GM19023 (cell line): Measurements from ENCODE around the gene SORCS1.
A peak's percentile ranks its signal among the peaks of the same experiment; 100 is the strongest.

Experiments
- ATAC-seq: cut with Tn5 transposase; IDR thresholded peaks from one replicate; pipeline ENCODE4 v1.9.1; 2021; ENCODE audit warnings: mild to moderate bottlenecking, moderate library complexity; ENCODE audit not compliant: unreplicated experiment

Gene SORCS1

DNA sequence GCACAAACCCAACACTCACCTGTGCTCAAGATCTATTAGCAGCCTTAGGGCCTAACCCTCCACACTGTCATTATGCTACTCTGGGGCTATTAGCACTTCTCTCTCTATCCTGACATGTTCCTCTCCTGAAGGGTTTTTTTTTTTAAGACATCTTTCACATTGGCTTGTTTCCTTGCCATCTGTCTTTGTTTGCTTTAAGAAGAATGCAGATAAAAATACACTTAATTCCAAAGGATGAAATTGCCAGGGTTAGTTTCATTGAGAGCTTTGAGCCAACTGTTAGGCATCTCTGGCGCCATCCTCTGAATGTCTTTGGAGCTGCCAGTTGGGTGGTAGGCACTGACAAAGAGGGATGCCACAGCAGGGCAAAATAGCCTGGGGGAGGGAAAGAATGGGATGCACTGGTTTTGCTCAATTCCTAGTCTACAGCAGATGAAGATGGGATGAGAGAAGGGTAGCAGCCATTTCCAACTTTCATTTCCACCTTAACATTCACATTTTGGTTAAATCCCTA lies 399.2 kb downstream of the SORCS1 start:
- ATAC-seq, result no peak

DNA sequence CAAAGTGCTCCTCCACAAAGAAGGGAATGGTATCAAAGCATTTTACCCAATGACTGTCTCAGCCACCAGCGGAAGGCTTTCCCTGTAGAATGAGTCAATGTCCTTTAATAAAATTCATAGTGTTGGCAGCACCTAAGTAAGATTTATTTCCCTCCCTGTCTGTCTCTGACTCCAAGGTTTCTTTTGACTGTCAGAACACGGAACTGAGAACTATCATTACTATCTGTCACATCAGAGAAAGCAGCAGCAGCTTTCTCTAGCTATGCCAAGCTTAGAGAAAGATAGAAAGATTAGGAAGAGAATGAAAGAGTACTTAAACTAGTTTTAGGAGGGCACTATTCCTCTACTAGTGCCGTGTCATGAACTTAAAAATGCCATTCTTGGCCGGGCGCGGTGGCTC lies 400.1 kb downstream of the SORCS1 start:
- no peak for ATAC-seq

DNA sequence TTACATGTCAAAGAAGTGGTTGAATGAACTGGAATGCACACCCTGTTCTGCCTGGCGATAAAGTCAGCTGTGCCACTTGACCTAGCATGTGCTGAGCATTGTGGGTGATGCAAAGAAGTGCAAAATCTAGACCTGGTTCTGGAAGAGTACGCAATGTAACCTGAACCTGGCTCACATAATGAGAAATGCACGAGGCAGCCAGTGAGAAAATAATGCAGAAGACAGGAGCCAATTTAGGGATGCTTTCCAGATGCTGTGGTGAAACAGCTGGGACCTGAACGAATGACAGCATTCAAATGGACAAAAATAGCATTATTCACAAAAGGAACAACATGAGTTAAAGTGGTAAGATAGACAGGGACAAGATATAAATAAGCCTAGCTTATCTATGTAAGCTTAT lies 402.6 kb downstream of the SORCS1 start:
- no peak for ATAC-seq

DNA sequence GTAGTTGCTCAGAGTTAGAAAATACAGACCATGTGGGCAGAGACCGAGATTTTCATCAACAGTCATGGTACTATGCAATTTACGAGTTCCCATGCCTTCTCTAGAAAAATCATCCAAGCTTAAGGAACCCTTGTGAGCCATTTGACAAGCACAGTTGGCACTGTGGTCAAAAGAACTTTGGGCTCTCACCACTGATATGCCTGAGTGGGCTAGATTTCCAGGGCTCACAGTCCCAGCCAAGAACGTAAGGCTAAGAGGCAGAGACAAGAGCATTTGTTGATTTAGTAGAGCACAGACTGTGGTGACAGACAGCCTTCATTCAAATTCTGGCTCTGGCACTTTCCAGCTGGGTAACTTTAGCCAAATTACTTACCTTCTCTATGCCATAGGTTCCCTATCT lies 407.0 kb downstream of the SORCS1 start:
- no peak for ATAC-seq

DNA sequence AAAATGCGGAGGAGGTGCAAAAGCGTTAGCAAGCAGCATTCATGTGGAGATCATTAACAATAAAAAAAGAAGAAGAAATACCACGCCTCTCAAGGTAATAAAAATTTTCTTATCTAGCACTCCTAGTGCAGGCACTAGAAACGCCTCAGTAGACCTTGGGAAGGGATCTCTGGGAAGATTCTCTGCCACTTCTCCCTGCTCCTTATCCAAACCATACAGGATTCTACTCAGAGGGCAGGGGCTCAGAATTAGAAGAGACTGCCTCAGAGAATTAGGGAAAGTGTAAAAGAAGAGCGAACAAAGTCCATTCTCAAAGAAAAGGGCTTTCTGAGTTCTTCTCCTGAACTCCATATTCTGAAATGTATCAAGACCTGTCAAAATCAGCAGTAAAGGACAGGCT lies 413.4 kb downstream of the SORCS1 start:
- no peak for ATAC-seq

DNA sequence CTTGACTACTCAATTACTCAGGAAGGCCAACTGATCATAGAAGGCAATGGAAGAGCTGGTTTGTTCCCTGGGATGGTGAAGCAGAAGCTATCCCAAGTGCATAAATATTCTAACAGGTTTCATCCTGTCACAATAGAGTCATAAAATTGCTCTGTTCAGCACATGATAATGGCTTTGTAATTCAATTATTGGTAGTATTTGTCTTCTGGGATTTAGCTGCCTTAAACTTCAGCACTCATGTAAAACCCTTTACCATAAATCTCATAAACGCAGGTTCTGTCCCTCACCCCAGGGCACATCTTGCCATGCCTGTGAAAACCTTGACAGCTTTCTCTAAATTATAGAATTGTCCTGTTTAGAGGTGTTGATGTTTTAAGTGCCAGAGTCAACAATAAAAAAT lies 417.6 kb downstream of the SORCS1 start:
- no peak for ATAC-seq

DNA sequence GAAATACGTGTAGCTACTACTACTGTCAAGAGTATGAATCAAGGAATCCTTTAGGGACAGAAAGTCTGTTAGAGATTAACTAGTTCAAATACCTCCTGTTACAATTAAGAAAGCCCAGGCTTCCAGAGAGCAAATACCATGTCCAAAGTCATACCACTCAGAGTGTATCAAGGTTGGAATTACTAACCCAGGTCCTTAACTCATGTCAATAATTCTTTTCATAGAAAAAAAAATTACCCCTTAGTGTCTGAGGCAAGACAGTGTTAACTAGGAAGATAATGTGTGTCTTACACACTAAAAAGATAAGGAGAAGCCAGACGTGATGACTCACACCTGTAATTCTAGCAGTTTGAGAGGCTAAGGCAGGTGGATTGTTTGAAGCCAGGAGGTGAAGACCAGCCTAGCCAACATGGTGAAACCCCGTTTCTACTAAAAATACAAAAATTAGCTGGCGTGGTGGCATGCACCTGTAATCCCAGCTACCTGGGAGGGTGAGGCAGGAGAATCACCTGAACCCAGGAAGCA lies 423.4 kb downstream of the SORCS1 start:
- ATAC-seq, result no peak

DNA sequence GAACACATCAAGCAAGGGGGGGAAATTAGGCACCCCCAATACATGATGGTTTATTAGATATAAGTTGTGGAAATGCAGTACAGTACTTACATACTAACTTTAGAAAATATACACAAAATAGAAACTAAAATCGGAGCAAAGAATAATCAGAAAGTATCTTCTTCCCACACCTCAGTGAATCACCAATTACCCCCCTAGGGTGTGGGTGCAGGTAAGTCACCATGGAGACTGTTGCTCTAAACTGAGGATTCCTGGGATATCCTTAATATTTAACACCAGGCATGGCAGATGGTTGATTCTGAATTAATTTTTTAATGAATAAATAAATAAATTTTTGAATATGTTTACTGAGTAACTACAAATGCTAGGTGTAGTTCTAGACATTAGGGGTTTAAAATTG lies 424.4 kb downstream of the SORCS1 start:
- ATAC-seq, result no peak

DNA sequence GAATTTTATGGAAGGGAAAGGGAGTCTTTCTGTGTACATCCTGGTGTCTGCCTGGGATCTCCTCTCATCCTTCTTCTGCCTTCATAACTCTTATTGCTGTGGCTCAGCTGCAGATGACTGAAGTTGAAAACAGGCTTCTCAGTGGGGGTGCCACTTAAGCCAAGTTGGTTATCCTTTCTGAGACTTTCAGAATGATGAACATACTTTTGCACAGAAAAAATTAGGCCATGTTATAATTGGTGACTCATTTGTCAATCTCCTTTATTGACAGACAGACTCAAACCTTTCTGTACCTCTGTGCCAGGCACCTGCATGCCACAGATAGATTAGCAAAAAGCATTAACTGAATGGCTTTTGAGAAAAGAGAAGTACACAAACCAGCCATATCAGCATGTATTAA lies 430.3 kb downstream of the SORCS1 start:
- ATAC-seq, result no peak

DNA sequence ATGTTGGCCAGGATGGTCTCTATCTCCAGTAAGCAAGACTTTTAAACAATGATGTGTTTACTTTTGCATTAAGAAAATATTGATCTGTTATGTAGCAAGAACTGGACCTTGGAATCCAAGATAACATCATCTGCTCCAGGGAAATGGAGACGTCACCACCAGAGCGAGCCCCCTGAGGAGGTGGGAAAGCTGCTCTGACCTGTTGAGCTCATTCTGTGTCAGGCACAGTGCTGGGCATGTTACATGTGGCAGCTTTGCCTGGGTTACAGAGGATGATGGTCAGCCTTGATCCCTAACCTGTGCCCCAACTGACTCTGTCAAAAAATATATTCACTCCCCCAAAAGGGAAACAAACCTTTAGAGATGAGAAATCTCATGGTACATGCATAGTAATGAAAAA lies 436.3 kb downstream of the SORCS1 start:
- no peak for ATAC-seq

DNA sequence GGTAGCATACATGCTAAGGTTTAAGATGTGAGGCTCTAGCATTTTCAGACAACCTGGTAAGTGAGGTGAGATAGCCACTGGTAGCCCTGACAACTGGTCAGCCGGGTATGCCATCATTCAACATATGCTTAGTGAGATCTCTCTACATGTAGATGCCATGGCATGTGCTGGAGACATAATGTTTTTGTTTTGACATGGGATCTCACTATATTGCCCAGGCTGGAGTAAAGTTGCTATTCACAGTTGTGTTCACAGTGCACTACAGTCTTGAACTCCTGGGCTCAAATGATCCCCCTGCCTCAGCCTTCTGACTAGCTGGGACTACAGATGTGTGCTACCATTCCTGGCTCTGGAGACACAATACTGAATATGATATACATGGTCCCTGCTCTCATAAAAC lies 437.3 kb downstream of the SORCS1 start:
- ATAC-seq, result no peak

DNA sequence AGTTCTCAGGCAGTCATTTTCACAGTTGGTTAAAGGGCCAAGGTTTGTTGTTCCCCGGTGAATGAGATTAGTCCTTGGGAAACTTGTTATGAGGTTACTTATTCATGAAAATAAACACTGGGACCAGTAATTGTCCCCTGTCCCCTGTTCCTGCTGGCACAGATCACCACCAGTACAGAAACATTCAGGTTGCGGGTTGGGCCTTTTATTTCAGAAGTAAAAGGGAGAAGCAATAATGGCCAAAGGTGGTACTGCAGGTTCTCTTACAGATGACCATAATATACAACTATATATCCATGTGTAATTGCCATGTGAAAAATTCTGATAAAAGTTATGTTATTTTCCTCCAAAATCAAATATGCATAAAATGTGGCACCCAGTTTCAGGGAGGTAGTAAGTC lies 442.0 kb downstream of the SORCS1 start:
- ATAC-seq, result no peak

DNA sequence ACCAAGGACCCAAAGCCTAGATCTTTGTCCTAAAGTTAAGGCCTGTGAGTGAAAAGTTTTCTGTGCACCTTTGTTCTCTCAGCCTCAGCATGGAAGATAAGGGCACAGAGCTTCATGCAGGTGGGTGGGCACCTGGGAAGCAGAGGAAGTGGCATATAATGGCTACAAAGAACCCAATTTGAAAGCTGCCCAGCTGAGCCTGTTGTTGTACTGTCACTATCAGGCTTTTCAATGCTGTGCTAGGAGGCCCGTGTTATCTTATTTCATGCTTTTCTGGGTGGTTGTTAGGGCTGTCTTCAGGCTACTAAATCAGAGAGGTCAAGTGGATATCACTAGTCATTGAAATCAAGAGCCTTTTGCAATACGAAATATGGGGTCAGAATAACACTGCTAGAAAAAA lies 443.8 kb downstream of the SORCS1 start:
- ATAC-seq, result no peak

DNA sequence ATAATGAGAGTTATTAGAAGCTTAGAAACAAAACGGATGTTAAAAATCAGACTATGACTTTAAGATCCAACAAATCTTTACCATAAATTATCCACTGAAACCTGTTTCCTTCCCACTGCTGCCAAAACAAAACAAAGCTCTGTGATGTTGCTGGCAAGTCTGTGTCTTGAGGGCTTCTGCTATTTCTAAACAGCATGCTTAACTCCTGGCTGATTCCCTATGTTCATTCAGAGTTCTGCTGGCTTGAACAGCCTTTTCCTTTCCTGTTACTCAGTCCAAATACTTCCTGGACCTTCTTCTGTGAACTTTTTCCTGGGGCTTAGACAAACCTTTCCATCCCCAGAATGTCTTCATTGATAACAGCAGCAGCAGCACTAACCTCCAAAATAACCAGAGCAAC lies 448.1 kb downstream of the SORCS1 start:
- ATAC-seq, result no peak

DNA sequence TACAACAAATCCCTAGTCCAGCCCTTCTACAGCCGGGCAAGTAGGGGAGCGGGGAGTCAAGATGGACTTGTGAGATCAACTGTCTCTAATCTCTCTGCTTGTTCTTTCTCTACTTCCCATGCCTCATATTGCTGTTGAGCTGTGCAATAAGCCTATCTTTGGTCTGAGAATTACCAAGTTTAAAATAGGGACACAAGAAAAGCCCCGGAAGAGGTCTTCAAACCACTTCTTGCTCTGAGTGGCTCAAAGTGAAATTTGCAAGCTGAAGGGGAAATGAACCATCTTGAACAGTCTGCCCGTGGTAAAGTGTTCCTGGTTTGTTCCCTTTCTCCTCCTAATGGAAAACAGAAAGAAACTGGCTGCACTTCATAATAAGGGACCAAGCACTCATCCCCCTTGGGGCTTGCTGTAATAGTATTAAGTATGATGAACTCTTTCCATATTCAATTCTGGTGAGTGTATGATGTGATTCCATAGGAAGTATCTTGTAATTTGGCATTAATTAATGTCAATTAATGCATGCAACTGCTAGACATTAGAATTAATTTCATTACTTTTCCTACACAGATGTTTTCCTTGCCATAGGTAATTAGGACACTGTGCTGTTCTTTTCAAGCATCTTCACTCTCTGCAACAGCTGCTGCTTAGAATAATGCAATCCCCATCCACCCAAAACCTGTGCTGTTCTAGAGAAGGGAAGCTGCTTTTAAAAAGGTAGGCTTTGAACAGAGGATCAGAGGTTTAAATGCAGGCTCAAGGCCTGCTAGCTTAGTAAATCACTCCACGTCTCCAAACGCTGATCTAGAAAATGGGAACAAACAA lies 449.6 kb downstream of the SORCS1 start:
- no peak for ATAC-seq

DNA sequence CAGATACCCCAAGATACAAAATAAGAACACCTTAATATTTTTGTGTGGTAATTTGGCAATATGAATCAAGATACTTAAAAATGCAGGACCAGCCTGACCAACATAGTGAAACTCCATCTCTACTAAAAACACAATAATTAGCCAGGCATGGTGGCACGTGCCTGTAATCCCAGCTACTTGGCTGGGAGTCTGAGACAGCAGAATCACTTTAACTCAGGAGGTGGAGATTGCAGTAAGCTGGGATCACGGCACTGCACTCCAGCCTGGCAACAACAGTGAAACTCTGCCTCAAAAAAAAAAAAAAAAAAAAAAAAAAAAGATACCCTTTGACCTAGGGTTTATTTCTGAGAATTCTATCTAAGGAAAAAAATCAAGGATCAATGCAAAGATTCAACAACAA lies 450.7 kb downstream of the SORCS1 start:
- no peak for ATAC-seq

DNA sequence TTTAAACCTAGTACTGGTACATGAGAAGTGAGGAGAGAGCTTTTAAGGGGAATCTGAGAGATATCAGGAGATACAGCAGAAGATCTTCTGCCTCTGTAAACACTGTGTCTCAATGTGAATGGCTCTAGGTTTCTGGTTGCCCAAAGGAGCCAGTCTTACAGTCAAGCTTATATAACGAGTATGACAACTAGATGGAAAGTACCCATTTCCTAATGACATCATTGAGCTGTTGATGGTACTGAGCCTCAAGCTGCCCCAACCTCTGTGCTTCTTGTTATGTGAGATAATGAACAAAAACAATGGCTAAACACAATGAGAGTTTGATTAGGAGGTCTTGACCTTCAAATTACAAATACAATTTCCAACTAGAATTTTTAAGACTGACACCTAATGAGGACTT lies 451.5 kb downstream of the SORCS1 start:
- ATAC-seq, result no peak

DNA sequence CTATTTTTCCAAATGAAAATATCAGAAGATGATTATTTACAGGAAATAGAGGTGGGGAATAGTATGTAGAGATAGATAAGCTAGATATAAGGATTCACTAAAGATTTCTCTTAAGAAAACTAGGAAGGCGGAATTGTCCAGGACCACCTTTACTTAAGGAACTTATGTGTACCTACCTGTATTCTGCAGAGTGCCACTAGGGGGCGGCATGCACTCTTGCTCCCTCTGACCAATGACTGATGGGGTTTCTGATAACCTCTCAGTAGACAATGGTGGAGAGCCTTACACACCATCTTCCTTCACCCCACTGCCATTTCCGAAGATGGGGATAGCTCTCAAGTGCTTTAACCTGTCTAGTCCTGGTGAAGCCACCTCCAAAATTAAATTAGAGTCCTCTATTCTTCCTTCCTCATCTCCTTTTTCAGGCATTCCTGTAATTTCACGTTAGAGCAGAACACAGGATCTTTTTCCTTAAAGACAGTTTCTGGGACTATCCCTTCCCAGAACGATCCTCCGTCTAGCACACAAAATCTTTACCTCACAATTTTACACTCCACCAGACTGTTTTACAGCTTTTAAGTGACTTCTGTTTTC lies 453.1 kb downstream of the SORCS1 start:
- peak; percentile 81 for ATAC-seq

DNA sequence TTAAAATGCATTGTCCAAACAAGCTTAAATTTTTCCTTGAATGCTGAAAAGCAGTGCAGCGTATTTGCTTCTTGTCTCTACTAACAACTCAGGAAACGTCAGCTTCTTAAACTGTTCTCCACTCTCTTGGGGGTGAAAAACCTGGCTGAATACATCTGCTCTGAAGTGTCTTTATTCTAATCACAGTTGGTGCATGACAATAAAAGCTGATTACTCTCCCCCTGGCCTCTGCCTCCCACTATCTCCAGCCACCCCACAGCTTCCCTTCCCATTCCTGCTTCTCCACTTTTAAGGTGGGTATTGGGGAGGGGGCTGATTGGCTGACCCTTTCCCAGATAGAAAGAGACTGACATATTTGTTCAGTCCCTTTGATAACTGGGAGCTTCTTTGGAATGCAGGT lies 456.0 kb downstream of the SORCS1 start:
- ATAC-seq, result no peak

DNA sequence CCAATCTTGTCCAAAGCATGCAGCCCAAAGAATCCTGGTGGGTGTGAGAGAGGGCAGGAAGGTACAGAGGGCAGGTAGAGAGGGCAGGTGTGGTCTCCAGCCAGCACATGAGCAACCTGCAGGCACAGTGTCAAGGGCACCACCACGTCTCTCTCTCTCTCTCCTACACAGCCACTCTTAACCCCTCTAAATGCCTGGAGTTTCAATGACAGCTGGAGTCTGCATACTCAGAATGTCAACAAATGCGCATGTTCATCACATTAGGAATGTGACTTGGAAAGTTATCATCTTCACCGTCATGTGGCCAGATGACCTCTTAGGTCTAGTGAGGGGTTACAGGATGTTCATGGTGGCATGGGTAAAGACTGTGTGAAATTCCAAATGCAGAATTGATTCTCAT lies 456.8 kb downstream of the SORCS1 start:
- no peak for ATAC-seq

DNA sequence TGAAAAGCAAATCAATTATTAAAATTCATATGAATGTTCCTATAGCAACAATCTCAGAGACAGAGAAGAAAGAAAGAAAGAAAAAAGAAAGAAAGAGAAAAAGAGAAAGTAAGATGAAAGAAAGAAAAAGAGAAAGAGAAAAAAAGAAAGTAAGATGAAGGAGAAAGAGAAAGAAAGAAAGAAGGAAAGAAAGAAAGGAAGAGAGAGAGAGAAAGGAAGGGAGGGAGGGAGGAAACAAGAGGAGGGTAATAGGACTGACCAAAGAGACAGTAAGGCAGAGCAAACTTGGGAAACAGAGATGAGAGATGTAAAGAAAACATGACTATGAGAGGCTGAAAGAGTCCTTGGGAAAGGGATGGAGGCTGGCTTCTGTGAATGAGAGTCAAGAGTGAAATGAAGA lies 458.4 kb downstream of the SORCS1 start:
- no peak for ATAC-seq

DNA sequence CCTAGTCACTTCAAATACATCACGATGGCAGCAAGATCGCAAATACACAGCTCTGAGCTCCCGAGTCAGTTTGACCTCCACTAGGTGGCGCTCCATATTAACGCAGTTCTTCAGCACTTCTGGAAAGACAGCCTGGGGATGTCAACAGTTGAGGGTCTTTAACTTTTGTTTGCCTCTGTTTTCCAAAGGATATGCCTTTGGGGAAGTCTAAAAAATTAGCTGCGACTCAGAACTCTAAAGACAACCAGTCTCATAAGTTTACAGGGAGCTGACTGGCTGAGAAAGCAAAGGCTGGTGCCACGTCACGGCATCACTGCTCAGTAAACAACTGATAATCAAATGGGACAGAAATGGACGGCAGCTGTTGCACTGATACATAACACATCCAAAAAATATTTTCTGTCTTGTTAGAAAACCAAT lies 458.8 kb downstream of the SORCS1 start:
- ATAC-seq, result peak; percentile 73
